GM12801 (cell line): Measurements from ENCODE around the gene BLM.

Experiments used
- TF ChIP-seq, protein P1 (sequence below): IDR thresholded peaks from one replicate; pipeline ENCODE4 v1.5.1; 2011; ENCODE audit warnings: control low read depth; ENCODE audit not compliant: insufficient read length; ENCODE audit errors: extremely low read depth

The BLM gene

DNA sequence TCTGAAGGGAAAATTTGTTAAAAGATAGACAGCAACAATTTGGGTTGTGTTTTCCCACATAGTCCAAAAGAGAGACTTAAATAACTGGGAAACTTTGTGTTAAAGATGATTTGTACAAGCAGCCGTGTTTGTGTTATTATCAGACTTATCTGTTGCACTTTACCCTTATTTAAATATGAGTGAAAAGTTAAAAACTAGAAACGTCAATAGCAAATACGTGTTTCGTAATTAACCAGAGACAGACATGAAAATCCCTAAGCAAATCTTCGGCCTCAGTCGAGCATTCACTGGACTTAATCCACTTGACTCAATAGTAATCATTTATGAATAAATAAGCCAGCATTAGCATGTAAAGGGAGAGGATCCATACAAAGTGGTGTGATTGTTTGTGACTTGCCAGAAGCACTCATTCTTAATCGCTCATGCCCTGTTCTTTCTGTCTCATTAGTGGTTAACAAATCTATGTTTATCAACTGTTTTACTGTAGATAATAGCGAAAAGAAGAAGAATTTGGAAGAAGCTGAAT lies 34.2 kb downstream of the BLM start:
- TF ChIP-seq, protein P1, sequence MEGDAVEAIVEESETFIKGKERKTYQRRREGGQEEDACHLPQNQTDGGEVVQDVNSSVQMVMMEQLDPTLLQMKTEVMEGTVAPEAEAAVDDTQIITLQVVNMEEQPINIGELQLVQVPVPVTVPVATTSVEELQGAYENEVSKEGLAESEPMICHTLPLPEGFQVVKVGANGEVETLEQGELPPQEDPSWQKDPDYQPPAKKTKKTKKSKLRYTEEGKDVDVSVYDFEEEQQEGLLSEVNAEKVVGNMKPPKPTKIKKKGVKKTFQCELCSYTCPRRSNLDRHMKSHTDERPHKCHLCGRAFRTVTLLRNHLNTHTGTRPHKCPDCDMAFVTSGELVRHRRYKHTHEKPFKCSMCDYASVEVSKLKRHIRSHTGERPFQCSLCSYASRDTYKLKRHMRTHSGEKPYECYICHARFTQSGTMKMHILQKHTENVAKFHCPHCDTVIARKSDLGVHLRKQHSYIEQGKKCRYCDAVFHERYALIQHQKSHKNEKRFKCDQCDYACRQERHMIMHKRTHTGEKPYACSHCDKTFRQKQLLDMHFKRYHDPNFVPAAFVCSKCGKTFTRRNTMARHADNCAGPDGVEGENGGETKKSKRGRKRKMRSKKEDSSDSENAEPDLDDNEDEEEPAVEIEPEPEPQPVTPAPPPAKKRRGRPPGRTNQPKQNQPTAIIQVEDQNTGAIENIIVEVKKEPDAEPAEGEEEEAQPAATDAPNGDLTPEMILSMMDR, result no peak

DNA sequence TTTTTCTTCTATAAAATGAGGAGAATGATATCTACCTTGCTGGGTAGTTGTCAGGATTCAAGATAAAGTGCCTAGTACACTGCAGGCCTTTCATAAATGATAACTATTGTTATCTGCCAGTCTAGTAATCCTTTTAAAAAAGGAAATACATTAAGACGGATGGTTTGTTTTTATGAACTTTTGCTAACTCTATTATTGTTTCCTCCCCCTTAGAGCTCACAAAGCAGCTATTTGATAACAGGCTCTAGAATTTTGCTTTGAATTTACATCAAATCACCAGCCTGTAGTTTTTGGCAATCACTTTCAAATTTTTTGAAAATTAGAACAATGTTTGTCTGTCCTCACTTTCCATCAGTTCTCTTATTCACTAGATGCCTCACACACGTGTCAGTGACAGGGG lies 39.8 kb downstream of the BLM start:
- TF ChIP-seq, protein P1, result no peak

DNA sequence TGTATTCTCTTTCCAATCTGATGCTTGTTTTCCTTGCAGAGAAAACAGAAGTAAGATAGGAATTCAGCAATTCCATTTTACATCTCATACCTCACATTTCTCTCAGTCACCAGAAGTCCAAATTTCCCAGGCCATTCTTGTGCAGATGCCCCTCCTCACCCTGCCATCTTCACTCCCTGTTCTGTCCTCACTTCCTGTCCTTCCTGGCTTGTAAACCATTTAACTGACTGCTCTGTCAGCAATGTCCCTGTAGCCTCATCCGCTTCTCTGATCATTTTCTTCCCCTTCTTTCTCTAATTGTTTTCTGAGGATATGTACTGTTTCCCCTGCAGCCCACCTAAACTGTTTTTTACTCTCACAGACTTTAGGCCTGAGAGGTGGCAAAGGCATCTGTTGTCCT lies 40.3 kb downstream of the BLM start:
- TF ChIP-seq, protein P1, result no peak

DNA sequence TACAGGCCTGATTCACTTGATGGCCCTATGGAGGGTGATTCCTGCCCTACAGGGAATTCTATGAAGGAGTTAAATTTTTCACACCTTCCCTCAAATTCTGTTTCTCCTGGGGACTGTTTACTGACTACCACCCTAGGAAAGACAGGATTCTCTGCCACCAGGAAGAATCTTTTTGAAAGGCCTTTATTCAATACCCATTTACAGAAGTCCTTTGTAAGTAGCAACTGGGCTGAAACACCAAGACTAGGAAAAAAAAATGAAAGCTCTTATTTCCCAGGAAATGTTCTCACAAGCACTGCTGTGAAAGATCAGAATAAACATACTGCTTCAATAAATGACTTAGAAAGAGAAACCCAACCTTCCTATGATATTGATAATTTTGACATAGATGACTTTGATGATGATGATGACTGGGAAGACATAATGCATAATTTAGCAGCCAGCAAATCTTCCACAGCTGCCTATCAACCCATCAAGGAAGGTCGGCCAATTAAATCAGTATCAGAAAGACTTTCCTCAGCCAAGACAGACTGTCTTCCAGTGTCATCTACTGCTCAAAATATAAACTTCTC lies 43.6 kb downstream of the BLM start:
- TF ChIP-seq, protein P1, result no peak

DNA sequence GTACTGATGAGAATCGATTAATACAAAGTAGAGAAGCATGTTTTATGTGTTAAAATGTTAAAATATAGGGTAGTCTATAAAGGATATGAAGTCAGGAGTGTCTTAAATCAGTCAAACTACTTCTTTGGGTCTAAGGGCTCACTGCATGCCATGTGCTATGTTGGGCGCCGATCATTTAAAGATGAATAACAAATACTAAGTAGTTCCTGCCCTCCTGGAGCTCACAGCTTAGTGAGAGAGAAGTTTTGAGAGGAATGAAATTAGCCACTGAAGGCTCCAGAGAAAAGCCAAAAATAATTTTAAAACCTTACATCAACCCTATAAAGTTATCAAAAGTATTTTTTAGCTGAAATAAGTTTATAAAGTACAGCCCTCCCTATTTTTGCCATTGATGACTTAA lies 44.5 kb downstream of the BLM start:
- TF ChIP-seq, protein P1, result no peak

DNA sequence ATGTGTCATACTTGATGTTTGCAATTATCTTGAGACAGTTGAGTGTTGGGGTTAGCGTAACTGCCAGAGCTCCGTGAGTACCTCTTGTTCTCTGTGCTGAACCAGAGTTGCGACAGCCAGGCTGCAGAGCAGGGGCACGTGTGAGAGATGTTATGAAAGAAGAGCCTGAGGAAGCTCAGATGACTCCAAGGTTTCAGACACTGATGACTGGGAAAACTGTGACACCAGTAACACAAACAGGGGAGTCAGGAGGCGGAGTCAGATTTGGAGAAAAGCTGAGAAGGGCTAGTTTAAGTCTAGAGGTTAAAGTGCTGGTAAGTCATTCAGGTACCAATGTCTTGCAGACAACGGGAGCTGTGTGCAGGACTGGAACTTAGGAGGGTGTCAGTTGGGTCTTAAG lies 45.0 kb downstream of the BLM start:
- TF ChIP-seq, protein P1, result no peak

DNA sequence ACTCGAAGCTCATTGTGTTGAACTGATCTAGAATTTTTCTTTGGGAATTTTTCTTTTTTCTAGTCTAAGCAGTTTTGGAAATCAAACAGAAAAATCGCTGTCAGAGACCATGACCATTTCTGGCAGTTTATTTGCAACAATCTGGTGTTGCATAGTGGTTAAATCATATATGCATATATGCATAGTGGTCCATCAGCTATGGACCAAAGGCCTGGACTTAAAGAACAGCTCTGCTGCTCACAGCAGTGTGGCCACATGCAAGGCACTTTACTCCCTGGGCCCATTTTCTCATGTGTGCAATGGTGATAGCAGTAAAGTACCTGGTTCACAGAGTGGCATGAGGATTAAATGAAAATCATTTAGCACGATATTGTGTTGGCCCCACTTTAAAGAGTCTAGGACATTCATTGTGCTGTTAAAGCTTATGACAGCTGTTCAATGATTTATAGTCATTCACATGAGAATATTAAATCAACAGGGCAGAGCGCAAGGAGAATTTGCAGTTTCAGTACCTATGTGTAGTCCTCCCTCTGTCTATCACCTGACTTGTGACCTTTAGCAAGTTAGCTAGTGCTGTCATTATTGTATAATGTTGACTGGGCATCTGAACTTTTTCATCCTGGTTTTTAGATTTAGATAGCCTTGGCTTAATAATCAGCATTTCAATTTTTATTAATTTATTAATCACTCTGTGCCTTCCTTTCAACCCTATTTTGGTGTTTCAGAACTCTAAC lies 46.4 kb downstream of the BLM start:
- TF ChIP-seq, protein P1, result no peak
